BLaER1 treated with 17β-estradiol and CSF1 and Interleukin-3, amounts not matched to agents 10 nM and 100 nM (cell line): ENCODE results near the gene MINDY4.

Experiments
- H3K27ac ChIP-seq, 11 experiments: shearing (Covaris generic); formaldehyde crosslinking; 2 replicates each; pipeline ENCODE4 v1.8.1; 2022
- H3K27me3 ChIP-seq, 11 experiments: shearing (Covaris generic); formaldehyde crosslinking; 2 replicates each; pipeline ENCODE4 v1.8.1; 2022
- H3K36me3 ChIP-seq, 11 experiments: shearing (Covaris generic); formaldehyde crosslinking; 2 replicates each; pipeline ENCODE4 v1.8.1; 2022
- H3K4me1 ChIP-seq, 10 experiments: shearing (Covaris generic); formaldehyde crosslinking; 2 replicates each; pipeline ENCODE4 v1.8.1; 2022
- H3K4me2 ChIP-seq, 11 experiments: shearing (Covaris generic); formaldehyde crosslinking; 2 replicates each; pipeline ENCODE4 v1.8.1; 2022
- H3K4me3 ChIP-seq, 10 experiments: shearing (Covaris generic); formaldehyde crosslinking; 2 replicates each; pipeline ENCODE4 v1.8.1; 2022
- H3K9ac ChIP-seq, 11 experiments: shearing (Covaris generic); formaldehyde crosslinking; 2 replicates each; pipeline ENCODE4 v1.8.1; 2022
- H3K9me3 ChIP-seq, 11 experiments: shearing (Covaris generic); formaldehyde crosslinking; replicated peaks in 1 of 11; 2 replicates each; pipeline ENCODE4 v1.8.1; 2022
- H4K20me1 ChIP-seq, 11 experiments: shearing (Covaris generic); formaldehyde crosslinking; 2 replicates each; pipeline ENCODE4 v1.8.1; 2022
- Cebpa-rat ChIP-seq, 11 experiments: shearing (Covaris generic); IDR thresholded peaks; 2 replicates each; pipeline ENCODE4 v1.8.1; 2022

MINDY4 gene

DNA sequence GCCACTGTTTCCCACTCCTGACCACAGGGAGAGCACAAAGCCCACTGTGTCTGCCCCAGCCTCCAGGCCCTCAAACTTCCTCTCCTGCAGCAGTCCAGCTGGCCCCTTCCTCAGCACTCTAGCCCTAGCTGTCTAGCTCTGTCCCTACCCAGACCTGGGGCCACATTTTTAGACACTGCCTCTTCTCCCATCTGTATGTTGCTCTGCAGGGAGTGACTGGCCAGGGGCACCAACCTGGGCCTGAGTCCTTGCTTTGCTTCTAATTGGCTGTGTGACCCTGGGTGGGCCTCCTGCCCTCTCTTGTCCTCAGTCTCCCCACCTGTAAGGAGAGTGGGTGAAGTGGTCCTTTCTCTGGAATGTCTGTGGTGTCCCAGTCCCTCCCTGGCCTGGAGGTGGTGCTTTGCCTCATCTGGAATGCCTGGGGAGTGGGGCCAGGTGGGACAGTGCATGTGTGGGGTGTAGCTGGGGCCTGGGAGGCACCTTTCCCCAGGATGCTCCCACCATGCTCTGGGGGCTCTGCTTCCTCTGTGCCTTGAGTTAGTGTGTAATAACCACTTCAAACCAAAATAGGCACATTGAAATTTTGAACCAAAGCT lies 165.5 kb downstream of the MINDY4 start:
- Histone ChIP-seq H4K20me1 (no peaks in the 10 kb centered on the region), H3K4me3 (no peak overlapping the region), H3K27ac (no peak overlapping the region), H3K9ac (no peak overlapping the region), H3K27me3 (0 out of 22 replicates have a peak, but pooled peaks cover 0 to 5% (median 0%) of the 10 kb centered on the region in 11 experiments), H3K4me2 (no peak overlapping the region), H3K4me1 (peaks cover 0 to 22% (median 14%) of the 10 kb centered on the region in 10 experiments; a peak in 11 of 20 replicates), H3K9me3 (no peaks in the 10 kb centered on the region), H3K36me3 (no peaks in the 10 kb centered on the region)
- no peak for TF ChIP-seq Cebpa-rat (IDR thresholded peaks at IDR 0.05)

DNA sequence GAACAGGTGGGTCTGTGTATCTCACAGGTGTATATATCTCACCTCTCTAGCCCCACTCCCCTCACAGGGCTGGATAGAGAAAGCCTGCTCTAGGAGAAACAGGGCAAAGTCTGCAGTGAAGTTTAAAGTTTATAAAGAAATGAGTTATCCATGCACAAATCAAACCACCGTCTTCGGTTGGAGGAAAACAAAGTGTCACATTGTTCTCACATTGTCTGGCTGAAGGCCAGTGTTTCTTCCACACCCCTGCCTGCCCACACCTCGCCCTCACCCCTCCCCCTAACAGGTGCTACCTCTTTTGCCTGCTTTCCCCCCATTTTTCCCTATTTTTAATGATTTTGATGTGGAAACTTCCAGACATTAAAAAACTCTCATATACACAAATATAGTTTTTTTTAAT lies 166.2 kb downstream of the MINDY4 start:
- Histone ChIP-seq H4K20me1 (no peaks in the 10 kb centered on the region), H3K4me1 (peaks cover 0 to 22% (median 14%) of the 10 kb centered on the region in 10 experiments; a peak in 11 of 20 replicates), H3K27me3 (0 out of 22 replicates have a peak, but pooled peaks cover 0 to 5% (median 0%) of the 10 kb centered on the region in 11 experiments), H3K4me3 (no peak overlapping the region), H3K4me2 (no peak overlapping the region), H3K36me3 (no peaks in the 10 kb centered on the region), H3K9ac (no peak overlapping the region), H3K9me3 (no peaks in the 10 kb centered on the region), H3K27ac (no peak overlapping the region)
- TF ChIP-seq Cebpa-rat (IDR thresholded peaks at IDR 0.05) = no peak

DNA sequence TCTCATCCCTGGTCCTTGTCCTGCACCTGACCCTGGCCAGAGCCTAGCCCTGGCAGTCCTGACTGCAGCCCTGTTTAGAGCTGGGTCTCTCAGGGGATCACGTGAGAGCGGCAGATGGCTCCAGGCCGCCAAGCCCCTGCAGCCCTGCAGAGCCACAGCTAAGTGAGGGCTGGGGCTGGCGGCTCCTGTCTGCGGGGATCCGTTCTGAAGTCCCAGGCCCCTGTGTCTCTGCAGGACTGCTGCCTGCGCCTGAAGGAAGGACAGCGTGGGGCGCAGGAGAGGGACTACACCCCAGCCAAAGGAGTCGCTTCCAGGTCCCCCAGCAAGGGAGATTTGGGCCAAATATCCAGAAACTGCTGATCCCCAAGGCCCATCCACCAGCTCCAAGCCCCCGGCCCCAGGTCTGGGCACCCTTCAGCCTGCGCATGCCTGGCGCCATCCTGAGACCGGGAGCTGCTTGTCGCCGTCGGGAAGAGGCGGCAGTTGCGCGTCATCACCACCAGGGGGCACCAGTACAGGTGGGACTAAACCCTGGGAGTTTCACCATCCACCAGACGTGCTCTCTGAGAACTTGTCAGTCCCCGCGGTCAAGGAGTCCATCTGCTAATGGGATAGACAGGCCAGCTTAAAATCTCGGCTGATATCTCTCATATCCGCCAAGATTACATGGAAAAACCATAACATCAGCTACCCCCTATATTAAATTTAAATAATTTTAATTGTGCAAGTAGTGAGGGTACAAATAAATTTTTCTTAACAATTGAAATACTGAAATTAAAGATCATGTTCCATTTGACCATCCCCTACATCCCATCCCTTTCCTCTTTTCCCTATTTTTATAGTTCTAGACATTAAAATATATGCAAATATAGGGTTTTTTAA lies 167.5 kb downstream of the MINDY4 start:
- no peak overlapping the region for H3K9ac ChIP-seq
- TF ChIP-seq Cebpa-rat (IDR thresholded peaks at IDR 0.05) = no peak

DNA sequence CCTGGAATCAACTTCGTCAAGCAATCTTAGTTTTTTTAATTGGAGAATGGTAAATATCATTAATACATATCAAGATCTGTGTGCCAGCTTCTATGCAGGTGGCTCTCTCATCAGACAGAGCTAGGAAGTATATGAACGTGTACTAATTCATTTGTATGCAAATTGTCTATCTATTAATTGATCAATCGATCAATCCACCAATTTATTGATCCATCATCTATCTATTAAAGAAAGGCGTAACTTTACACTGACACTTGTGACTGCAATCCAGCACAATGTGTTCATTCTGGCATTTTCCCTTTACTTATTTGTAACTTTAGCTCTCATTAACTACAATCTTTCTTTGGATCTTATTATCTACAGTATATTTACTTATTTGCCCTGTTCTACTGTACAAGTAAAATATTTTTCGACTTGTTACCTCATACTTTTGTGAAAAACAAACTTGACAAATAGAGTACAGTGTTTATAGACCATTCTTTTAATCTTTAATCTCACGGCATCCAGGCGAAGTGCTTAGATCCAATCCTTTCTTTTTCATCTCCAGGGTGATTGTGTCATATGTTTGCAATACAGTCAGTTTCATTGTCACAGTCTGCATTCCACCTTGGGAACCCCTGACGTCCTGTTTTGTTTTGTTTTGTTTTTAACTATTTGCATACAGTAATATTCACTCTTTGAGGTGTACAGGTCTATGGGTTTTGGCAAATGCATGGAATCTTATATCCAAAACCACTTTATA lies 170.5 kb downstream of the MINDY4 start:
- Histone ChIP-seq H4K20me1 (no peaks in the 10 kb centered on the region), H3K9ac (no peak overlapping the region), H3K9me3 (peaks cover 5 to 20% (median 15%) of the 10 kb centered on the region in 11 experiments; a peak in 16 of 22 replicates), H3K4me1 (peaks cover 0 to 7% (median 2%) of the 10 kb centered on the region in 10 experiments; a peak in 6 of 20 replicates), H3K27ac (no peak overlapping the region), H3K4me2 (no peak overlapping the region), H3K27me3 (0 out of 22 replicates have a peak, but pooled peaks cover 0 to 5% (median 0%) of the 10 kb centered on the region in 11 experiments), H3K36me3 (no peaks in the 10 kb centered on the region), H3K4me3 (no peak overlapping the region)
- TF ChIP-seq Cebpa-rat (IDR thresholded peaks at IDR 0.05) = no peak

More for the DNA sequence above, 167.5 kb downstream of the MINDY4 start:
- Histone ChIP-seq H3K4me3 (peak overlapping the region in 6 of 10 experiments; percentile 3 to 39 (median 28); a peak in 7 of 20 replicates), H3K27ac (no peak overlapping the region), H3K9me3 (no peaks in the 10 kb centered on the region), H4K20me1 (no peaks in the 10 kb centered on the region), H3K4me1 (peaks cover 0 to 14% (median 8%) of the 10 kb centered on the region in 10 experiments; a peak in 11 of 20 replicates), H3K36me3 (no peaks in the 10 kb centered on the region), H3K4me2 (peak overlapping the region; percentile 38 to 78 (median 66)), H3K27me3 (0 out of 22 replicates have a peak, but pooled peaks cover 0 to 5% (median 0%) of the 10 kb centered on the region in 11 experiments)
